ENCODE data around the gene LAMA4.

The LAMA4 gene

DNA sequence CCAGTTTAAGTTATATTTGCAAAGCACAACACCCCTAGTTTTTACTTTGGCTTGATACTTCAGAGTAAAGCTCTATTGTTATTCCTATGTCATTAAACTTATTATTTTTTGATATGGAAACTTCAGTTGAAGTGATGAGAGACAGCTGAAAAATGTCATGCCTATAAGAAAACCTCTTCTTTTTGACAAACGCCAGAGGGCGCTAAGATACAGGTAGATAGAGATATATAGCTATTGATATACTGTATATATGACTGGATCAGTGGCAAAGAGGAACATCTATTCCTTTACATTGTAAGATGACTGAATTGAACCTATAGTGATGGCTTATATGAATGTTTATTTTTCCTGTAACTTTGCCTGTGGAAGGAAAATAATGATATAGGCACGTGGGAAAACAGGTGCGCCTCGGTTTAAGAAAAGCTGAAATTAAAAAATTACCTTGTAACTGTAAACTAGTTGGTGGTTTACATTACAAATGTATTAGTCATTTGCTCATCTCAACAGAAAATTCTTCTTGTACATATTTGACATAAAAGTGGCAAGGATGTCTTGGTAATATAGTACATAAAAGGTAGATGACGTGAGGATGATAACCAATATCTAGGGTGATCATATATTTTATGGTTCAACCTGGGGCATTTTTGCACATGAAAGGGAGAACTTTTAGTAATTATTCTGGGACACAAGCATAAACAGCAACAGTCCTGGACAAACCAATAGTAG is 74.1 kb downstream of the LAMA4 start:
- no peak overlapping the region for H3K4me2 ChIP-seq
- H3K9ac ChIP-seq, result no peak overlapping the region
- H3K36me3 ChIP-seq, result no peaks in the 10 kb centered on the region
- H3K4me1 ChIP-seq, result no peaks in the 10 kb centered on the region
- H4K20me1 ChIP-seq, result no peaks in the 10 kb centered on the region
- H3K27me3 ChIP-seq, result no peaks in the 10 kb centered on the region
- no peak overlapping the region for H3K4me3 ChIP-seq
- H3K9me3 ChIP-seq, result no peaks in the 10 kb centered on the region
- H3K27ac ChIP-seq, result no peak overlapping the region
- TF ChIP-seq Cebpa-rat (IDR thresholded peaks at IDR 0.05), result no peak

DNA sequence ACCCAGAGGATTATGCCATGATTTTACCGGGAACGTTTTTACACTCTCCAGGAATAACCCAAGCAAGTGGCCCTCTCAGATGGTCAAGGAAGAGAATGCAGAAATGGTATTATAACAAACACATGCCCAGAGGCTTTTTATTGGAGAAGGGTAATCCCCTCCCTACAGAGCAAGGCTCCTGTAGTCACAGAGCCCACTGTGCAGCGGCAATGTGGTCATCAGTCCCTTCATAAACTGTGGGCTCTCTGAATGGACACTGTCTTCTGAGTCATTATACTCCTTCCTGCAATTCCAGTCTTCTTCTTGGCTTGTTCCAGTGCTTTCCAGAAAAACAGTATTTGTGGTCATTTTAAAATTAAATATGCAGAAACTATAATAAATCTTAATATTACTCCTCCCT is 74.7 kb downstream of the LAMA4 start:
- H3K27ac ChIP-seq, result no peak overlapping the region

DNA sequence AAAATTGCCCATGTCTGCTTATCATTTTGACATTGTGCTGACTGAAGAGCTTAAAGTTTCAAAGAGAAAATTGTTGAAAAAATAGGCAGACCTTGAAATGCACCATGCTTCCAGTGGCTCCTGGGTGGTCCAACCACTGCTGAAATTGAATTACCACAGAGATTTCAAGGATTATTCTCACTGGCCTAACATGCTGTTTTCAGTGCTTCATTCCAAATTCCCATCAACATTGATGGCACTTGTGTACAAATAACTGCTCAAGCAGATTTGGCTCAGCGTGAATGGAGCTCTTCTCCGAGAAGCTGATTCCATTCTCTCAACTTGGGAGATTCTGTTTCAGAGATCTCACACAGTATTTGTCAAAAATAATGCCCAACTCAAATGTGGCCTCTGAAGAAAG is 75.5 kb downstream of the LAMA4 start:
- H3K4me2 ChIP-seq, result no peak overlapping the region
- TF ChIP-seq Cebpa-rat (IDR thresholded peaks at IDR 0.05), result no peak
- H3K36me3 ChIP-seq, result no peaks in the 10 kb centered on the region
- no peaks in the 10 kb centered on the region for H3K4me1 ChIP-seq
- H4K20me1 ChIP-seq, result no peaks in the 10 kb centered on the region
- H3K4me3 ChIP-seq, result no peak overlapping the region
- no peak overlapping the region for H3K27ac ChIP-seq
- H3K27me3 ChIP-seq, result no peaks in the 10 kb centered on the region
- H3K9ac ChIP-seq, result no peak overlapping the region
- no peaks in the 10 kb centered on the region for H3K9me3 ChIP-seq

More for the DNA sequence above, 74.7 kb downstream of the LAMA4 start:
- no peaks in the 10 kb centered on the region for H3K27me3 ChIP-seq
- H3K4me2 ChIP-seq, result no peak overlapping the region
- H4K20me1 ChIP-seq, result no peaks in the 10 kb centered on the region
- no peaks in the 10 kb centered on the region for H3K4me1 ChIP-seq
- H3K4me3 ChIP-seq, result no peak overlapping the region
- H3K36me3 ChIP-seq, result no peaks in the 10 kb centered on the region
- H3K9ac ChIP-seq, result no peak overlapping the region
- TF ChIP-seq Cebpa-rat (IDR thresholded peaks at IDR 0.05), result no peak
- H3K9me3 ChIP-seq, result no peaks in the 10 kb centered on the region

DNA sequence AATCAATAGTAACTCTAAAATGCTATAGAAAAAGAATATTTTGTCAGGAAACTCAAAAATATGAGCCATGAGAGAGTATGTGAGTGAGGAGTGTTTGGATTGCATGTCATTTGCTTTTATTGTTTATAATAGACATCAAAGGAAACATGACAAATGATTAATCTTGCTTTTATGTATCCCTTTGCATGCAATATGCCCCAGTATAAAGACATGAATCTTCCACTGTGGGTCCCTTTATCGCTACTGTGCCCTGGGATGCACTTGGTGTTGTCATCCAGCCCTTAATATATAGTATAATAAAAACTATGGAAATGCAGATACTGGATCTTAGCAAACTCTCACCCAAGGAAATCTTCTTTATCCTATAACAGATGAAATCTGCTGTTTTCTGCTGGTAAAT is 77.3 kb downstream of the LAMA4 start:
- Histone ChIP-seq H3K4me3 (no peak overlapping the region), H3K27ac (no peak overlapping the region), H3K4me2 (no peak overlapping the region), H4K20me1 (no peaks in the 10 kb centered on the region), H3K9ac (no peak overlapping the region), H3K27me3 (no peaks in the 10 kb centered on the region), H3K36me3 (no peaks in the 10 kb centered on the region), H3K9me3 (no peaks in the 10 kb centered on the region), H3K4me1 (no peaks in the 10 kb centered on the region)
- TF ChIP-seq Cebpa-rat (IDR thresholded peaks at IDR 0.05), result no peak

DNA sequence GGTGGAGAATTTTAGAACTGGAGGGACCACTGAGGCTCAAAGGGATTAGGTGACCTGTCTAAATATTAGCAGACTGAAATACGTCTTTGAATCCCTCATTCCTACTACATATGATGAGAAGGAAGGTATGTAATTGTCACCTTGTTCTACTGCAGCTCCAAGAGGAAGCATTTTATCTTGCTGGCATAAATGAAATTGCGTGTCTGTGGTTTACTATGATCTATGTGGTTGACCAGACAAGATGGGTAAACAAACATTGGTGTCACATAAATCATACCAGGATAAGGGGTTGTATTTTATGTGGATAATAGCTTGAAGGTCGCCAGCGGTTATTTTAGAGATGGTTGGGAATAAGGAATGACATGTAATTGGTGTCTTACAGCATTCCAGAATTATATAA is 78.2 kb downstream of the LAMA4 start:
- H3K27me3 ChIP-seq, result no peaks in the 10 kb centered on the region
- no peak overlapping the region for H3K4me2 ChIP-seq
- TF ChIP-seq Cebpa-rat (IDR thresholded peaks at IDR 0.05), result no peak
- H3K4me1 ChIP-seq, result no peaks in the 10 kb centered on the region
- no peak overlapping the region for H3K27ac ChIP-seq
- no peak overlapping the region for H3K4me3 ChIP-seq
- H3K9me3 ChIP-seq, result no peaks in the 10 kb centered on the region
- H3K36me3 ChIP-seq, result no peaks in the 10 kb centered on the region
- no peak overlapping the region for H3K9ac ChIP-seq
- no peaks in the 10 kb centered on the region for H4K20me1 ChIP-seq

DNA sequence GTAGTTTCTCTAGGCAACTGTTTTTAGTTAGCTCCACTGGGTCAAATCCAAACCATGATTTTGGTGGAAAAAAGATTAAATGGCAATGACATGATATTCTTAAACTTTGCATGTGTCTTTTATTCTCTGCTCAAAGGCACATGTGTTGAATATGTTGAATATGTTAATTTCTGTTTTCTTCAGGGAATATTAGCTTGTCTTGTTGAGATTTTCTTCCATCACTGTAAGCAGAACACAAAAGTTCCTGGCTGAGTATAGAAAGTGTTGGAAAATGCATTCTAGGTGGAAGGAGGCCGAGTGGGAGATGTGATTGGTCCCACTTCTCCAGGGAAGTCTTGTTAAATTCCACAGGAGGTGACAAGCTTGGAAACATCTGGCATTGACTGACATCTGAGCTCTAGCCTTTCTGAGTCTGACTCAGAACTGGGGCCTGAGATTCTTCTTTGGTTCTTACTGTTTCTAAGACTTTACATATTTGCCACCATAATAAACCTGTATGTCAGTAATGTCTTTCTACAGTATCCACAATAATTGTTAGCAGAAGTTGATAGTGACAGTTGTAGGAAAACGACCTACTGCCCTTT is 81.1 kb downstream of the LAMA4 start:
- H3K4me2 ChIP-seq, result no peak overlapping the region
- no peak overlapping the region for H3K9ac ChIP-seq
- no peak overlapping the region for H3K4me3 ChIP-seq
- no peaks in the 10 kb centered on the region for H3K9me3 ChIP-seq
- TF ChIP-seq Cebpa-rat (IDR thresholded peaks at IDR 0.05), result no peak
- no peaks in the 10 kb centered on the region for H4K20me1 ChIP-seq
- no peaks in the 10 kb centered on the region for H3K36me3 ChIP-seq
- H3K27ac ChIP-seq, result no peak overlapping the region
- H3K27me3 ChIP-seq, result no peaks in the 10 kb centered on the region
- no peaks in the 10 kb centered on the region for H3K4me1 ChIP-seq

DNA sequence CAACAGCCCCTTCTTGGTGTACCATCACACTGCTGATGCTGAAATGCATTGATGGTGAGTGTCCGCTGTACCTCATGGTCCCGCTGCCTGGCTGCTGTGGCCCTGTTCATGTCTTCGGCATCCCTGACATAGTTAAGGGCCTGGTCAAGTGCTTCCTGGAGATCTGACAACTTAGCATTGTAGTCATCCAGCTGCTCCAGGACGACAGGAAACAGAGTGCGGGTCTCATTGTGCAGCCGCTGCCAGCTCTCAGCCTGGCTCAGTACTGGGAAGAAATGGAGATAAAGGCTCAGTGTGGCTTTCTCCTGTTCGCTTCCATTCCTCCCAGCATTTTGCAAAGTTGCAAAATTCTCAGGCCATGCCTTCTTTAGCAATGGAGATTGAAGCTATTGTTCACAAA is 81.8 kb downstream of the LAMA4 start:
- H3K4me3 ChIP-seq, result no peak overlapping the region
- no peak overlapping the region for H3K27ac ChIP-seq
- H3K36me3 ChIP-seq, result no peaks in the 10 kb centered on the region
- no peaks in the 10 kb centered on the region for H3K4me1 ChIP-seq
- H3K9ac ChIP-seq, result no peak overlapping the region
- TF ChIP-seq Cebpa-rat (IDR thresholded peaks at IDR 0.05), result no peak
- no peaks in the 10 kb centered on the region for H3K27me3 ChIP-seq
- no peaks in the 10 kb centered on the region for H4K20me1 ChIP-seq
- H3K9me3 ChIP-seq, result no peaks in the 10 kb centered on the region
- no peak overlapping the region for H3K4me2 ChIP-seq

DNA sequence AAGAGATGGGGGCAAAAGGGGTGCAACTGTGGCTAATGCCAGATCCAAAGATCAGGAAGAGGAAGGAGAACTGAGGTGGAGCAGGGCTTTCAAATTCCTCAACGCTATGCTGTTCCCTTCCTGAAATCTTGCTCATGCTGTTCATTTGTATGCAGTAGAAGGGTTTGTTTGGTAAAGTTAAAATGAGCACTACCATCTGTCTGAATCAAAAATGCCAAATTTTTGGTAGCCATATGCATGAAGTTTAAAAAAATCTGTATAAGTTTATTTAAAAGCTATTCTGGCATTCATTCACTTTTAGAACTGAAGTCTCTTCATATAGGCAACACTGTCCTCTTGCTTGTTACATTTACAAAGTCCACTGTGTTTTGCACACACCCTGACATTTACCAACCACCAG is 84.8 kb downstream of the LAMA4 start:
- Histone ChIP-seq H3K9ac (no peak overlapping the region), H3K9me3 (no peaks in the 10 kb centered on the region), H3K27me3 (no peaks in the 10 kb centered on the region), H3K4me1 (peaks cover 8% of the 10 kb centered on the region), H3K4me2 (no peak overlapping the region), H3K4me3 (no peak overlapping the region), H3K27ac (no peak overlapping the region), H3K36me3 (no peaks in the 10 kb centered on the region), H4K20me1 (no peaks in the 10 kb centered on the region)
- no peak for TF ChIP-seq Cebpa-rat (IDR thresholded peaks at IDR 0.05)

DNA sequence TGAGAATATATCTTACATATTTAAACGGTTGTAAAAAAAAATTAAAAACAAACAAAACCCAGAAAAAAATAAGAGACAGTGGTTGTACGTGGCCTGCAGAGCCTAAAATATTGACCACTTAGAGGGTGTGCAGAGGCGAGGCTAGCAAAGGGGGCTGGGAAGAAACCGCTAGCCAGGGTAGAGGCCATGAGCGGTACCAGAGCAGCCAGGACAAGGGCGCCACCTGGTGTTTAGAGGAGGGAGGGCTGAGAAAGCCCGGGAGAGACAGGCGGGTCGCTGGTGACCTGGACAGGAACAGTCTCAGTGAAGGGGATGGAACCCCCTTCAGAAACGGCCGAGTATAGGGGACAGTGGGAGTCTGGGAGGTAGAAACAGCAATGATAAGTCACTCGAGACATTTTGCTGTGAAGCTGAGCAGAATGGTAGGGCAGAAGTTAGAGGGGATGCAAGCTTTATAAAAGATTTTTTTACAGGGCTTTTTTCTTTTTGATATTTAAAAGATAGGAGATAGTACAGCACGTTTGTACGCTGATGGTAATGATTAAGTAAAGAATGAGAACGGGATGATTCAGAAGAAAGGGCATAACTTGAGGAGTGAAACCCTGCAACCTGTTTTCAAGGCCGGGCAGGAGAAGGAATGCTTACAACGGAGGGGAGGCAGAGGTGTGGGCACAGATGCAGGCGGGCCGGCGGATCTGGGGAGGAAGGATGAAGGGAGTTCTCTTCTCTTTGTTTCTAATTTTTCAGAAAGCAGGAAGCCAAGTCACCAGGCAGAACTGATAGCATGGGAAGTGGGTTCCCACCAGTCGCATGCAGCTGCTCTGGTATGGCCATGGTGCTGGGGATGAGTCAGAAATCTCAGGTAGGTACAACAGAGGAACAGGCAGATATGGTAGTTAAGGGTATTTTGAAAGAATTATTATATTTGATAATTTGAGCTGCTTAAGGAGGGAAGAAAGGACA is 90.8 kb downstream of the LAMA4 start:
- Histone ChIP-seq H3K27me3 (no peaks in the 10 kb centered on the region), H3K27ac (peak overlapping the region; percentile 70), H3K4me1 (peaks cover 29% of the 10 kb centered on the region), H3K9ac (peak overlapping the region; percentile 61; the same call in 1 of the 2 replicates), H3K4me3 (peak overlapping the region; percentile 46; the same call in 1 of the 2 replicates), H3K36me3 (no peaks in the 10 kb centered on the region), H3K4me2 (peak overlapping the region; percentile 76), H4K20me1 (no peaks in the 10 kb centered on the region), H3K9me3 (no peaks in the 10 kb centered on the region; the same call in 1 of the 2 replicates)
- TF ChIP-seq Cebpa-rat (IDR thresholded peaks at IDR 0.05), result no peak

DNA sequence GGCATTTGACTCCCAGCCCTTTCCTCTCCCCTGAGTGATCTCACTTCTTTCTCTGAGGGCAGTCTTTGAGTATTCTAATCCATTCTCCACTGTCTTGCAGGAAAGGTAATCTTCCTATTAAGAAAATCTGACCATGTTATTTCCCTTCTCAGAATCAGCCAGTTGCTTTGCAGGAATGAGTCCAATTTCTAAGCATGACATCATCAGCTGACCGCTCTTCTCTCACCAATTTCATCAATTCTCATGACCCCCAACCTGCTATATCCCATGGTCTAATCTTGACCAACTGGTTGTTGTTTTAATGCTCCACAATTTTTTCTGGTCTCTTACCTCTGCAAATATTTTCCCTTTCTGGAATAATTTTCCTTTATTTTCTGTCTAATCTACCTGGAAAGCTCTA is 93.6 kb downstream of the LAMA4 start:
- H3K27me3 ChIP-seq, result no peaks in the 10 kb centered on the region
- H3K4me2 ChIP-seq, result no peak overlapping the region
- no peaks in the 10 kb centered on the region for H4K20me1 ChIP-seq
- H3K4me3 ChIP-seq, result no peak overlapping the region
- H3K36me3 ChIP-seq, result no peaks in the 10 kb centered on the region
- no peak for TF ChIP-seq Cebpa-rat (IDR thresholded peaks at IDR 0.05)
- H3K9ac ChIP-seq, result no peak overlapping the region
- H3K27ac ChIP-seq, result no peak overlapping the region
- no peaks in the 10 kb centered on the region; the same call in 1 of the 2 replicates for H3K9me3 ChIP-seq
- peaks cover 34% of the 10 kb centered on the region for H3K4me1 ChIP-seq

Measured in BLaER1 (cell line).